ELR (cell line): Measurements from ENCODE around the gene STRC.
"Not testable (repeated sequence)": the region's sequence is repeated elsewhere in the genome, so short reads cannot be mapped to it uniquely, and the experiment has no call there.

ENCODE experiments used
- DNase-seq: peaks from one replicate; pipeline ENCODE4 v3.0.0-alpha.2; 2015; ENCODE audit warnings: low read depth

Gene STRC

GRCh38 chr15:43618700-43619099 lies at the start of gene STRC:
STRC (minus strand) TSS chr15:43618800; CDS start chr15:43618722, 78 bp downstream.
- not testable (repeated sequence) for DNase-seq

DNA sequence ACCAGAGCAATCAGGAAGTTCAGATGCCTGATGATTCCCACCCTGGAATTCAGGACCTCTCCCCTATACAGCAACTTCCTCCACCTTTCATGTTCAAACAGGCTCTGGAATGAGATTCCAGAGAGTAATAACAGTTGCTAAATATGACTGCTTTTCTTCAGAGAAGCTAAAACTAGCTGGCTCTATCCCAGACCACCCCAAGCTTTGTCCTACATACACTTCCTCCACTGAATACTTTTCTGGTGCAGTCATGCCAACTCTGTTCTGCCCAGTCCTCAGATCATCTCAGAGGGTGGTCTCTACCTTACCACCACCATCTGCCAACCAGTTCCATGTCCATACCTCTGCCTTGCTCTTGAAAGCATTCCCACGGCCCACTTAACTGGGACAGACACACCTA lies 47.6 kb upstream of the STRC start:
- DNase-seq: not testable (repeated sequence)

GRCh38 chr15:43663333-43663732 lies 44.7 kb upstream of the STRC start:
- not testable (repeated sequence) for DNase-seq

- not testable (repeated sequence) for DNase-seq
Observed at GRCh38 chr15:43662293-43662692, 43.7 kb upstream of the STRC start.

- DNase-seq: not testable (repeated sequence)
Observed at GRCh38 chr15:43659727-43660126, 41.1 kb upstream of the STRC start.

GRCh38 chr15:43649430-43649926 lies 30.9 kb upstream of the STRC start:
- not testable (repeated sequence) for DNase-seq

DNA sequence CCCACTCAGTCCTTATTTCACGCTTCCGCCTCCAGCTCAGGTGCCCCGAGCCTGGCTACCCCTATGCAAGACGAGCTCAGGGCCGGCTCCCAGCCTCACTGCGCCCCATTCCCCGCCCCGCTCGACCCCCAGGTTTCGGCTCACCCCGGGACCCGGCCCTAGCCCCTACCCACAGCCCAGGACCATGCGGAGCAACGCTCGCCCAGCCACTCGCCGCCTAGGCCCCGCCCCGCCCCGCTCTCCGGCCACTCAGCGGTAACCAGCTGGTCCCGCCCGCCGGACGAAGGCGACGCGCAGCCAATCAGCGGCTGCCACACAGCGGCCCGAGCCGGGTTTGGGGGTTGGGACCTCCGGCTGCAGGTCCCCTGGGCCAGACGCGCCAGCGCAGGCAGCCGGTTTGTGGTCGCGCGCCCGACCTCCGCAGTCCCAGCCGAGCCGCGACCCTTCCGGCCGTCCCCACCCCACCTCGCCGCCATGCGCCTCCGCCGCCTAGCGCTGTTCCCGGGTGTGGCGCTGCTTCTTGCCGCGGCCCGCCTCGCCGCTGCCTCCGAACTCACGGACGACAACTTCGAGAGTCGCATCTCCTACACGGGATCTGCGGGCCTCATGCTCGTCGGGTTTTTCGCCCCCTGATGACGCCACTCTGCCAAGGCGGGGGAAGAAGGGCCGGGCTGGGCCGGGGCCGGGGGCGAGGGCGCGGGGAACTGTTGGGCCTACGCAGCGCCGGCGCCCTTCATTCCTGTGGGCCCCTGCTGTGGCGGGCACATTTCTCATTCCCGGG lies 30.2 kb upstream of the STRC start, which contains the start of gene CATSPER2:
Gene CATSPER2 (minus strand): TSS at position 196 of the 781 bp plus-strand sequence. CDS start 783 bp downstream, outside the sequence.
- DNase-seq: no peak

DNA sequence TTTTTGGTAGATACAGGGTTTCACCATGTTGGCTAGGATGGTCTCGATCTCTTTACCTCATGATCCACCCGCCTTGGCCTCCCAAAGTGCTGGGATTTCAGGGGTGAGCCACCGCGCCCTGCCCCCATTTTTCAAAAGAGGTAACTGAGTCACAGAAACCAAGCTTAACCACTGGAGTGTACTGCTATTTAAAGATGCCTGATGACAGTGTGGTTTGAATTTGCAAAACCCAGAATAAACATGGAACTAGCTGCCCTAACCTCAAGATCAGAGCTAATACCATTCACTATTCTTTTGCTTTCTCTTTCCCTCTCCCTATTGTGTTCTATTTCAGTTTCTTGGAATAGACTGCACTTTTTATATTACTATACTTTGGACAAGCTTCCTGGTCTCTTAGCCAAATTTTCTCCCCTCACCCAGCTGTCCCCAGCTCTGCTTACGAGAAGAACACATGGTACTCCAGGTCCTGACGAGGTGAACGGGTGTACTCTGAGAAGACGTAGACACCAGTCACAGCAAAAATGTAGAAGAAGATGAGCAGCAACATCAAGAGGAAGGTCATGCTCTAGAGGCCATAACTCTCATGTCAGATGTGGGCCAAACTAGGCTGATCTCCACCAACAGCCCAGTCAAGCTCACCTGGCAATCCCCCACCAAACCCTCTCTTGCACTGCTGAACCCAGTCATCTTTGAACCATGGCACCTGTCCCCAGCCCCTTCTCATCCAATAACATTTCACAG lies 20.0 kb upstream of the STRC start:
- not testable (repeated sequence) for DNase-seq

DNA sequence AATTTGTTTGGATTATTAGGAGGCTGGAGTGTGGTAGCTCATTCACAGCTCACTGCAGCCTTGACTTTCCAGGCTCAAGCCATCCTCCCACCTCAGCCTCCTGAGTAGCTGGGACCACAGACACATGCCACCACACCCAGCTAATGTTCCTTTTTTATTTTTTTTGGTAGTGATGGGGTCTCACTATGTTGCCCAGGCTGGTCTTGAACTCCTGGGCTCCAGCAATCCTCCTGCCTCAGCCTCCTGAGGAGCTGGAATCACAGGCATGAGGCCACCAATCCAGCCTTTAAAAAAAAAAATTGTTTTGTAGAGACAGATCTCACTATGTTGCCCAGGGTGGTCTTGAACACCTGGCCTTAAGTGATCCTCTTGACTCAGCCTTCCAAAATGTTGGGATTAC lies 8.3 kb upstream of the STRC start:
- not testable (repeated sequence) for DNase-seq

- DNase-seq: no peak
Observed at GRCh38 chr15:43625106-43625505, 6.5 kb upstream of the STRC start.

DNA sequence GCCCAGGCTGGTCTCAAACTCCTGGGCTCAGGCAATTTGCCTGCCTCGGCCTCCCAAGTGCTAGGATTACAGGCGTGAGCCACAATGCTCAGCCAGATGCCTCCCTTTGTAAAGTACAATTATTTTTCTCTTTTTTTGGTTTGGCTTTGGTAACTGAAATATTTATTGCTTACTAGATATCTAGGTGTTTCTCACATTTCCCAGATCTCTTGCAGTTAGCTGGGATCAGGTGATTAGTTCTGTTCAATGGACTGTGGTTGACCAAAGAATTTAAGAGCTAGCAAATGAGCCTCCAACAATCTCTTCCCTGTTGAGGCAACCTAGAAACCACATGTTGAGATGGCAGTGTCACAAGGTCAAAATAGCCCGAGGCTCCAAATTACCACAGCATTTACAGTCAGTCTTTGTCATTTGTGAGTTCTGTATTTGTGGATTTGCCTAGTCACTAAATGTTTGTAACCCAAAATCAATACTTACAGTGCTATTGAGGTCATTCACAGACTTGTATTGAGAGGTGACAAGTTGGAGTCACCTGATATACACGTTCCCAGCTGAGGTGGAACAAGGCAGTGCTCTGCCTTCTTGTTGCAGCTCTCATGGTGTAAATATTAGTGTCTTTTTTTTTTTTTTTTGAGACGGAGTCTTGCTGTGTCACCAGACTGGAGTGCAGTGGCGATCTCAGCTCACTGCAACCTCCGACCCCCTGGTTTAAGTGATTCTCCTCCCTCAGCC lies 3.6 kb upstream of the STRC start:
- DNase-seq: peak; percentile 30

- DNase-seq: not testable (repeated sequence)
Observed at GRCh38 chr15:43617750-43618149, 850 bp downstream of the STRC start.

DNA sequence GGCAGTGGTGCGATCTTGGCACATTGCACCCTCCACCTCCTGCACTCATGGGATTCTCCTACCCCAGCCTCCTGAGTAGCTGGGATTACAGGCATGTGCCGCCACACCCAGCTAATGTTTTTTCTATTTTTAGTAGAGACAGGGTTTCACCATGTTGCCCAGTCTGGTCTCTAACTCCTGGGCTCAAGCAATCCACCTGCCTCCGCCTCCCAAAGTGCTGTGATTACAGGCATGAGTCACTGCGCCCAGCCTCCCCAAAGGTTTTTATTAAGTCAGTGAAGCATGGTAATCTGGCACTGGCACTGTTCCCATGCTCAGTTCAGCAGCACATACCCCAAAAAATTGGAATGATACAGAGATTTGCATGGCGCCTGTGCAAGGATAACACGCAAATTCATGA lies 16.4 kb downstream of the STRC start:
- DNase-seq: not testable (repeated sequence)

GRCh38 chr15:43600200-43600599 lies 18.4 kb downstream of the STRC start:
- DNase-seq: not testable (repeated sequence)

DNA sequence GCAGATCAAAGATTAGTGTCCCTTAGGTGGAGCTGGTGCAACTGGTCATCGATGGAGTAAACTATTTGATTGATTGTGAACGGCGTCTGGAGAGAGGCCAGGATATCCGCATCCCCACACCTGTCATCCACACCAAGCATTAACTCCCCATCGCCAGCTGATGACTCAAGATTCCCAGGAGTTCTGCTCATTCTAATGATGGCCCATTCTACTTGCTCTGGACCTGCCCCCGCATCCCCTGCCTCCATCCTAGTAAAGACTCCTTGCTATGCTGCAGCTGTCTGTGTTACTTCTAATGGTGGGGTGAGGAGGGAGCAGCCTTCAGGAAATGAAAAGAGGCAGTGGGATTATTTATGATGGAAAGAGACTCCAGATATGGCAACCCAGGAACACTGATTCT lies 19.5 kb downstream of the STRC start:
- DNase-seq: not testable (repeated sequence)

DNA sequence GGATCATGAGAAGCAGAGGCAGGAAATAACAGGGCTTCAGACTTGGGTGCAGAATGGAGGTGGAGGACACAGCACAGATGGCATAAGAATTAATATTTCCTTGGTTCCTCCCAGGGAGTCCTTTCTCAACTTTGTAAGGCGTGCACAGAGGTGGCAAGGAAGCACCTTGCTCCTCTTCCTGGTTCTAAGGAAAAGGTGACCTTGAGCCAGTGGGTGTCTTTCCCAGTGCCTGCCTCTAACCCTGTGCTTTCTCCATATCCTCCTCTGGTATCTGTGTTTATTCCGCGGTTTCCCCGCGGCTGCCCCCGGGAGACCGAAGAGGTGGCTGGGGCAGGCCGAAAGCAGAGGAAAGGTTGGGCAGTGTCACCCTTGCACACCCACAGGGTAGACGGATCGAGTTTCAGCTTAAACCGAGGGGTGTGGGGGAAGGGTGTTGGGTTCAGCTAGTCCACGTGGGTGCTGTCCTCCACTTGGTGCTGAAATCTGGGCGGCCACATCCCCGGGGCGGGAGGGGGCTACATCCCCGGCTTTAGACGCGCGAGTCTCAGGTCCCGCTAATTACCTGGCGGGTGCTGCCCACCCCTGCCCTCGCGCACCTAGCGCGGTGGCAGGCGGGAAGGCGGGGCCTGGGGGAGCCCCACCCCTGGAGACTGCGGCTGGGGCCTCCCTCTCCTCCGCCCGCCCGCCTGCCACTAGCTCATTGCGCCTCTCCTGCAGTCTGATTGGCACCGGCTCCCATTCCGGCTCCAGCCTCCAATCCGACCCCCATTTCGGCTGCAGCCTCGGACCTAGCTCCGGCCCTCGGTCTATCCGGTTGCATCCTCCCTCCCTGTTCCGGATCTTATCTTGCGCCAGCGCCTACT lies 25.0 kb downstream of the STRC start, which contains the start of gene CKMT1B:
Gene CKMT1B (plus strand): TSS at position 700 of the 863 bp plus-strand sequence. CDS start 192 bp downstream, outside the sequence.
- not testable (repeated sequence) for DNase-seq

GRCh38 chr15:43592841-43593240 lies 25.8 kb downstream of the STRC start:
- DNase-seq: not testable (repeated sequence)

- DNase-seq: not testable (repeated sequence)
Observed at GRCh38 chr15:43589778-43590466, 28.7 kb downstream of the STRC start, which contains the start of gene PPIP5K1. PPIP5K1 (minus strand) TSS chr15:43590208; CDS start chr15:43584504, 5,704 bp downstream.

GRCh38 chr15:43574607-43575006 lies 44.0 kb downstream of the STRC start:
- not testable (repeated sequence) for DNase-seq

DNA sequence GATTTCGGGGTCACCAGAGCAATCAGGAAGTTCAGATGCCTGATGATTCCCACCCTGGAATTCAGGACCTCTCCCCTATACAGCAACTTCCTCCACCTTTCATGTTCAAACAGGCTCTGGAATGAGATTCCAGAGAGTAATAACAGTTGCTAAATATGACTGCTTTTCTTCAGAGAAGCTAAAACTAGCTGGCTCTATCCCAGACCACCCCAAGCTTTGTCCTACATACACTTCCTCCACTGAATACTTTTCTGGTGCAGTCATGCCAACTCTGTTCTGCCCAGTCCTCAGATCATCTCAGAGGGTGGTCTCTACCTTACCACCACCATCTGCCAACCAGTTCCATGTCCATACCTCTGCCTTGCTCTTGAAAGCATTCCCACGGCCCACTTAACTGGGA lies 52.0 kb downstream of the STRC start:
- not testable (repeated sequence) for DNase-seq
